Naive thymus-derived CD4-positive, alpha-beta T cell (primary cell): ENCODE measurements around the gene RGS9. TPM values are rescaled to one million over a fixed set of nuclear protein-coding genes. Genes with fewer than 3 reads are reported as not detected.

ENCODE experiments used
- ATAC-seq: fragments of 150-1000 bp; cut with Tn5 transposase; 2 replicates; pipeline ENCODE4 v1.10.0; 2021; ENCODE audit warnings: mild to moderate bottlenecking, moderate library complexity
- CTCF ChIA-PET: fragments of 350-600 bp; sonication (Branson Sonifier 250); formaldehyde crosslinking; loops from one replicate; lab custom pipeline; 2021; ENCODE audit warnings: antibody characterized with exemption; lab: Charles Lee
- POLR2A ChIA-PET: fragments of 350-600 bp; sonication (Branson Sonifier 250); formaldehyde crosslinking; loops from one replicate; lab custom pipeline; 2021; ENCODE audit warnings: antibody characterized with exemption, inconsistent platforms; lab: Charles Lee
- DNase-seq, 9 donors: peaks; one replicate each; pipeline versions ENCODE4 v3.0.0 to v3.0.0-alpha.2; 2020 to 2022; ENCODE audit warnings: mixed read lengths in 1 of 9
- H3K27ac ChIP-seq: one replicate; pipeline ENCODE4 v1.7.0; 2013; ENCODE audit warnings: mild to moderate bottlenecking, low read depth, low read length, moderate library complexity
- H3K27me3 ChIP-seq, 2 donors: one replicate each; pipeline ENCODE4 v1.7.0; 2013; ENCODE audit warnings: low read length in 2 of 2, mild to moderate bottlenecking in 2 of 2, moderate library complexity in 2 of 2; ENCODE audit not compliant: control insufficient read depth in 2 of 2, insufficient read depth in 2 of 2
- H3K36me3 ChIP-seq, 3 experiments: 1 replicate in 2 of 3; 2 replicates in 1 of 3; pipeline ENCODE4 v1.7.0; 2013; ENCODE audit warnings: low read length in 3 of 3, mild to moderate bottlenecking in 3 of 3, moderate library complexity in 1 of 3; ENCODE audit not compliant: insufficient read depth in 3 of 3, control insufficient read depth in 2 of 3
- H3K4me1 ChIP-seq, 2 donors: one replicate each; pipeline ENCODE4 v1.7.0; 2013; ENCODE audit warnings: low read length in 2 of 2, mild to moderate bottlenecking in 2 of 2, moderate library complexity in 1 of 2; ENCODE audit not compliant: control insufficient read depth in 2 of 2, insufficient read depth in 2 of 2
- H3K4me3 ChIP-seq: 2 replicates; pipeline ENCODE4 v1.7.0; 2013; ENCODE audit warnings: mild to moderate bottlenecking, low read length
- H3K9me3 ChIP-seq, 3 experiments: 1 replicate in 2 of 3; 2 replicates in 1 of 3; pipeline ENCODE4 v1.7.0; 2013; ENCODE audit warnings: low read length in 3 of 3; ENCODE audit not compliant: control insufficient read depth in 2 of 3
- H3K27ac Mint-ChIP-seq, 9 donors: one replicate each; pipeline ENCODE4 v1.8.0; 2020 to 2022; ENCODE audit warnings: mixed read lengths in 9 of 9, mild to moderate bottlenecking in 8 of 9, moderate library complexity in 5 of 9, inconsistent platforms in 2 of 9
- H3K27me3 Mint-ChIP-seq, 5 donors: one replicate each; pipeline ENCODE4 v1.8.0; 2021 to 2022; ENCODE audit warnings: mixed read lengths in 5 of 5, mild to moderate bottlenecking in 1 of 5
- H3K36me3 Mint-ChIP-seq, 5 donors: one replicate each; pipeline ENCODE4 v1.8.0; 2020 to 2022; ENCODE audit warnings: mixed read lengths in 5 of 5, mild to moderate bottlenecking in 3 of 5, inconsistent platforms in 1 of 5
- H3K4me1 Mint-ChIP-seq, 7 donors: one replicate each; pipeline ENCODE4 v1.8.0; 2020 to 2022; ENCODE audit warnings: mixed read lengths in 7 of 7, mild to moderate bottlenecking in 3 of 7, inconsistent platforms in 1 of 7
- H3K4me3 Mint-ChIP-seq, 10 donors: one replicate each; pipeline ENCODE4 v1.8.0; 2020 to 2022; ENCODE audit warnings: mild to moderate bottlenecking in 10 of 10, mixed read lengths in 10 of 10, moderate library complexity in 6 of 10, inconsistent platforms in 2 of 10
- H3K9me3 Mint-ChIP-seq, 11 donors: one replicate each; pipeline ENCODE4 v1.8.0; 2020 to 2022; ENCODE audit warnings: mixed read lengths in 11 of 11, mild to moderate bottlenecking in 4 of 11, inconsistent platforms in 1 of 11, moderate library complexity in 1 of 11
- intact Hi-C, 2 donors: fragments of 100-400 bp; cut with micrococcal nuclease; formaldehyde crosslinking; loops; one replicate each; pipeline ENCODE4 v1.15.1; 2023
- polyA plus RNA-seq, 2 donors: library from polyadenylated mRNA; unstranded; fragments of 300-500 nt; fragmentation: Illumina TruSeq; gene quantifications; one replicate each; pipeline ENCODE4 v1.2.3, GENCODE V29; 2021
- total RNA-seq, 6 experiments: library from RNA in 5 of 6; stranded (reverse) in 5 of 6; gene quantifications; 1 replicate in 5 of 6; 2 replicates in 1 of 6; pipeline ENCODE4 v1.2.3 and lab custom pipeline; 2021 to 2026

Gene RGS9
- total and polyA plus RNA-seq, 7 experiments from 2014 or later: 0.32 to 3.9 (median 0.81) TPM; not detected in 2

DNA sequence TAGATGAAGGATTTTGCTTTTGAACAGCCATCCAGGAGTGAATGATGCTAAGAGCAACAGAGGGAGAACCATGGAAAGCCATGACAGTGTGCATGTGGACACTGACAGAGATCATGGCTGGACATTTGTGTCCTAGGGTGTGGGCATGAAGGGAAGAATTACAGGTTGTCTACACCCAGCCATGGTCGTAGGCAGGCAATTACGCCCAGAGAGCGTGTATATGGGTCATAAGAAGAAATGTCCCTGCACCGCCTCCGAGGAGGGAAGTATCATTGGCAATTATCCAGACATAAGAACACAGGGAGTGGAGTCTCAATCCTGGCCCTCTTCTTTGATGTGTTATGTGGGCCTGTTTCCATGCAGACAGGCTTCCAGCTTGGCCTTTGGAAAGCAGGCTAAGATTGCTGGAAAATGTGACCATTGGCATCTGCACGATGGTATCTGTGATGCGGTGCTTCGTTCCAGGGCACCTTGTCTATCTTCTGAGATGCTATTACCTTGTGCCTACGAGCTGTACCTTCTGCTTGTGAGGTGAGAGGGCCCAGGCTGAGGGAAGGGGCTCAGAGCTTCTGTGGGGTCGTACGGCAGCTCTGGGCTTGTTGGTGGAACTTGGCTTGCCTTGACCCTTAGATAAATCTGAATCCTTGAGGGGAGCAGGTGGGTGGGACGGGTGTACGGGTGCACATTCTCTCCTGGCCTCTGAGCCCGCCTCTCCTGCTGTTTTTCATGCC, 19.8 kb downstream of the RGS9 start:
- ATAC-seq: no peak
- no peak overlapping the region for H3K27ac Mint-ChIP-seq
- Histone ChIP-seq H3K27ac (no peak overlapping the region), H3K36me3 (no peaks in the 10 kb centered on the region), H3K4me3 (no peak overlapping the region), H3K9me3 (no peaks in the 10 kb centered on the region), H3K4me1 (no peaks in the 10 kb centered on the region), H3K27me3 (no peaks in the 10 kb centered on the region)
- H3K27me3 Mint-ChIP-seq: peaks cover 0 to 2% (median 0%) of the 10 kb centered on the region in 5 donors
- DNase-seq: no peak
- POLR2A ChIA-PET: no interaction called here
- no peaks in the 10 kb centered on the region for H3K9me3 Mint-ChIP-seq
- CTCF ChIA-PET: no interaction called here
- no peak overlapping the region for H3K4me3 Mint-ChIP-seq
- H3K36me3 Mint-ChIP-seq: no peaks in the 10 kb centered on the region
- intact Hi-C loops: no loop called here
- H3K4me1 Mint-ChIP-seq: peaks cover 0 to 14% (median 0%) of the 10 kb centered on the region in 7 donors

DNA sequence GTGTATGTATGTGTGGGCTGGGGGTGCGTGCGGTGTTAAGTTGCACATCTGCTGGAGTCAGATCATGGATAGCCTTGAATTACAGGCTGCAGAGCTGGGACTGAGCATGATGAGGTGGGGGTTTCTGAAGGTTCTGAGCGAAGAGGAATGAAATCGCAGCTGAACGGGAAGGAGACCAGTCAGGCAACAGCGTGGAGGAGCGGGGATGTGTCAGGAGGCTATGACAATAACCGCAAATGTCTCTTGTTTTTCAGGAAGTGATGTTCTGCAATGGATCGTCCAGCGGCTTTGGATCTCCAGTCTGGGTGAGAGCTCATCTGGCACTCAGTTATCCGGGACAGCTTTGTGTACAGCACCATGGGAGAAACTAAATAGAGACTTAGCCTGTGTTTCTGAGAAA, 20.9 kb downstream of the RGS9 start:
- CTCF ChIA-PET: no interaction called here
- Histone ChIP-seq H3K9me3 (no peaks in the 10 kb centered on the region), H3K27ac (no peak overlapping the region), H3K4me3 (no peak overlapping the region), H3K4me1 (no peaks in the 10 kb centered on the region), H3K36me3 (no peaks in the 10 kb centered on the region), H3K27me3 (no peaks in the 10 kb centered on the region)
- DNase-seq (no peak), ATAC-seq (no peak)
- Mint-ChIP-seq H3K36me3 (no peaks in the 10 kb centered on the region), H3K9me3 (no peaks in the 10 kb centered on the region), H3K4me1 (peaks cover 0 to 14% (median 0%) of the 10 kb centered on the region in 7 donors), H3K4me3 (no peak overlapping the region), H3K27ac (no peak overlapping the region), H3K27me3 (no peaks in the 10 kb centered on the region)
- POLR2A ChIA-PET: no interaction called here
- intact Hi-C loops: no loop called here

DNA sequence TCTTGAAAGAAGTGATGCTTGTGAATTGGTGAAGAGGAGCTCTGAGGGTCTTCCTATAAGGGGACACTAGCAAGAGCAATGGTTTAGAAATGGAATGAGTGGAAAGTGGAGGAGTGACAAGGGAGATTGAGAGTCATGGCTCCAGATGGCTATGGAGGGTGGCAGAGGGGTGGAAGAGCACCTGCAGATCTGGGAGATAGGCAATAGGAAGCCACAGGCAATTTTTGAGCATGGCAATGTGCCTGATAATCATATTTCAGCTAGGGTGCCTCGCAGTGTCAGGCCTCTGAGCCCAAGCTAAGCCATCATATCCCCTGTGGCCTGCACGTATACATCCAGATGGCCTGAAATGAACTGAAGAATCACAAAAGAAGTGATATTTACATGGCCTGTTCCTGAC, 21.5 kb downstream of the RGS9 start:
- Histone ChIP-seq H3K27me3 (no peaks in the 10 kb centered on the region), H3K4me1 (no peaks in the 10 kb centered on the region), H3K27ac (no peak overlapping the region), H3K36me3 (no peaks in the 10 kb centered on the region), H3K9me3 (no peaks in the 10 kb centered on the region), H3K4me3 (no peak overlapping the region)
- Mint-ChIP-seq H3K27ac (no peak overlapping the region), H3K36me3 (no peaks in the 10 kb centered on the region), H3K4me1 (peaks cover 0 to 17% (median 4%) of the 10 kb centered on the region in 7 donors), H3K27me3 (no peaks in the 10 kb centered on the region), H3K4me3 (no peak overlapping the region), H3K9me3 (no peaks in the 10 kb centered on the region)
- CTCF ChIA-PET: no interaction called here
- DNase-seq (no peak), ATAC-seq (no peak)
- POLR2A ChIA-PET: no interaction called here
- intact Hi-C loops: no loop called here

DNA sequence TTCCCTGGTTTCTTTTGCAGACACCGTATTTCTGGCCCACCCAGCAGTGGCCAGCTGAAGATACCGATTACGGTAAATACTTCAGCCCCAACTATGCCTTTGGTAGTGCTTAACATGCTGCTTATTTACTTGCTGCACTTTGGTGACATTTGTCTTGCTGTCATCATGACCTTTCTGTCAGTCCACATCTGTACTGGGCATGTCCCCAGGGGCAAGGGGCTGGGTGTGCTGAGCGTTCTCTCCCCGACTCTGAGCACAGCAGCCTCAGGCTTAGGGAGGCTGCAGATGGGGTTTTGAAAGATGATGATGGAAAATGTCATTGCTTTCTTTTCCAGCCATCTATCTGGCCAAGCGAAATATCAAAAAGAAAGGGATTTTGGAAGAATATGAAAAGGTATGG, 23.3 kb downstream of the RGS9 start:
- Mint-ChIP-seq H3K4me1 (peaks cover 0 to 21% (median 4%) of the 10 kb centered on the region in 7 donors), H3K27ac (no peak overlapping the region), H3K27me3 (no peaks in the 10 kb centered on the region), H3K36me3 (peaks cover 0 to 1% (median 0%) of the 10 kb centered on the region in 5 donors), H3K4me3 (no peak overlapping the region), H3K9me3 (peaks cover 0 to 2% (median 0%) of the 10 kb centered on the region in 11 donors)
- intact Hi-C loops: no loop called here
- Histone ChIP-seq H3K36me3 (no peaks in the 10 kb centered on the region), H3K4me1 (no peaks in the 10 kb centered on the region), H3K27me3 (no peaks in the 10 kb centered on the region), H3K27ac (no peak overlapping the region), H3K4me3 (no peak overlapping the region), H3K9me3 (no peaks in the 10 kb centered on the region)
- ChIA-PET CTCF (no interaction called here), POLR2A (interaction anchor here (0.7 kb wide), 1 partner anchor 14 kb away, joined by 3 read pairs; no protein-coding TSS in a partner anchor)
- no peak for ATAC-seq
- DNase-seq: no peak

DNA sequence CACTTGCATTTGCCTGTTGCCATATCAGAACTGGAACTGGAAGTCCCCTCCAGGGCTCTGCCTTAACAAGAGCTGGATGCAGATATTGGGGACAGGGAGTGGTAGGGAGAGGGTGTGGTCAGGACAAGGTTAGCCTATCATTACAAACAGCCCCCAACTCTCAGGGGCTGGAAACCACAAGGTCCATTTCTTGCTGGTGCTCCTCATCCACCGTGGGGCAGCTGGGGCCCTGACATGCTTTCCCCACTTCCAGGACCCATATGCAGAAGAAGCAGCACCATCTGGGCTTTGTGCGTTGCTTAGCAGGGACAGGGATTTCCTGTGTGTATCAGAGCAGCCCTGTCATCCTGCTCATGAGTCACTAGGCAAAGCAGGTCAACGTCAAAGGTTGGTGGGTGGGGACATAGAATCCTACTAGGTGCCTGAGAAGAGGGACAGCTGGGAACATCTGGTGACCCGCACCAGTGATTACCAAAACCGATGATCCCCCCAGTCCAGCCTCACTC, 26.9 kb downstream of the RGS9 start:
- Histone ChIP-seq H3K9me3 (no peaks in the 10 kb centered on the region), H3K27me3 (no peaks in the 10 kb centered on the region), H3K4me3 (no peak overlapping the region), H3K36me3 (no peaks in the 10 kb centered on the region), H3K4me1 (no peaks in the 10 kb centered on the region), H3K27ac (no peak overlapping the region)
- peaks cover 0 to 4% (median 0%) of the 10 kb centered on the region in 11 donors for H3K9me3 Mint-ChIP-seq
- CTCF ChIA-PET: no interaction called here
- intact Hi-C loops: no loop called here
- H3K4me1 Mint-ChIP-seq: peaks cover 0 to 18% (median 3%) of the 10 kb centered on the region in 7 donors
- POLR2A ChIA-PET: no interaction called here
- H3K27ac Mint-ChIP-seq: peak overlapping the region in 1 of 9 donors; percentile 64
- peak in 1 of 9 donors; percentile 53 for DNase-seq
- H3K27me3 Mint-ChIP-seq: no peaks in the 10 kb centered on the region
- peaks cover 0 to 4% (median 0%) of the 10 kb centered on the region in 5 donors for H3K36me3 Mint-ChIP-seq
- no peak overlapping the region for H3K4me3 Mint-ChIP-seq
- ATAC-seq: peak; percentile 75

DNA sequence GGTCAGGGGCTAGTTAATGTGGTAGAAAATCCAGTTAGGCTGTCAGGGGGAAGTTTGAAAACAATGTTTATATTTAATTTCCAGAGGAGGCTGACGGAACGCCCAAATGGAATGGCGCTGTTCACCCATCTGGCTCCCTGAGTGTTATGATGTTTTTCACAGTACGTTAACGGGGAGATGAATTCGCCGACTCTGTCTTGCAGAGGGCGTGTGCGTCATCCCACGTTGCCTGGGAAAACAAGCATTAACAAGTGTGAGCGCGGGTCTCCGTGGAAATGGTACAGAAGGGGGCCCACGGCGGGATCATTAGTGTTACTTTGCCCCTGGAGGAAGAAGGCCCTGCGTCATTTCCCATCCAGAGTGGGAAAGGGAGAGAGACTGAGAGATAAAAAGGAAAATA, 29.6 kb downstream of the RGS9 start:
- Mint-ChIP-seq H3K4me3 (no peak overlapping the region), H3K9me3 (peaks cover 0 to 4% (median 0%) of the 10 kb centered on the region in 11 donors), H3K36me3 (peaks cover 0 to 8% (median 0%) of the 10 kb centered on the region in 5 donors), H3K27me3 (peaks cover 0 to 4% (median 0%) of the 10 kb centered on the region in 5 donors), H3K4me1 (peaks cover 0 to 27% (median 5%) of the 10 kb centered on the region in 7 donors), H3K27ac (peak overlapping the region in 1 of 9 donors; percentile 56)
- ChIA-PET POLR2A (no interaction called here), CTCF (no interaction called here)
- H3K36me3 ChIP-seq: no peaks in the 10 kb centered on the region
- DNase-seq (no peak), ATAC-seq (no peak)
- no peaks in the 10 kb centered on the region for H3K9me3 ChIP-seq
- intact Hi-C loops: no loop called here
- no peak overlapping the region for H3K27ac ChIP-seq
- H3K4me1 ChIP-seq: no peaks in the 10 kb centered on the region
- H3K4me3 ChIP-seq: no peak overlapping the region
- H3K27me3 ChIP-seq: no peaks in the 10 kb centered on the region
